Transverse colon (tissue), 4 donors: ENCODE results near the gene ADPRHL1. TPM values are rescaled to one million over a fixed set of nuclear protein-coding genes. Genes with fewer than 3 reads are reported as not detected.

Source experiments
- DNase-seq: peaks from one replicate; pipeline ENCODE4 v3.0.0-alpha.2; 2019
- H3K27ac ChIP-seq, 4 donors: fragments of 200-600 bp; sonication (generic); 2 replicates each; pipeline ENCODE4 v1.5.1; 2016 to 2018; ENCODE audit warnings: inconsistent platforms in 4 of 4
- H3K27me3 ChIP-seq: fragments of 200-600 bp; sonication (generic); 2 replicates; pipeline ENCODE4 v1.5.1; 2017; ENCODE audit warnings: inconsistent platforms
- H3K36me3 ChIP-seq, 4 donors: fragments of 200-600 bp; sonication (generic); 2 replicates each; pipeline ENCODE4 v1.5.1; 2017 to 2019; ENCODE audit warnings: inconsistent platforms in 4 of 4
- H3K4me1 ChIP-seq, 4 donors: fragments of 200-600 bp; sonication (generic); 2 replicates each; pipeline ENCODE4 v1.5.1; 2017 to 2020; ENCODE audit warnings: inconsistent platforms in 4 of 4
- H3K4me3 ChIP-seq, 4 donors: fragments of 200-600 bp; sonication (generic); 1 replicate in 1 of 4; 2 replicates in 3 of 4; pipeline versions ENCODE4 v1.5.1 to v1.6.1; 2017 to 2019; ENCODE audit warnings: inconsistent platforms in 4 of 4
- H3K9me3 ChIP-seq, 2 donors: fragments of 200-600 bp; sonication (generic); 2 replicates each; pipeline ENCODE4 v1.5.1; 2017 to 2019; ENCODE audit warnings: inconsistent platforms in 2 of 2
- EP300 ChIP-seq: sonication (generic); formaldehyde crosslinking; IDR thresholded peaks from one replicate; pipeline ENCODE4 v1.6.1; 2017; ENCODE audit warnings: antibody characterized with exemption, low read depth
- POLR2A ChIP-seq: fragments of 450-650 bp; IDR thresholded peaks from one replicate; pipeline ENCODE4 v1.6.1; 2016; ENCODE audit warnings: antibody characterized with exemption, mild to moderate bottlenecking, moderate library complexity
- POLR2AphosphoS5 ChIP-seq, 3 donors: sonication (generic); formaldehyde crosslinking; IDR thresholded peaks; one replicate each; pipeline ENCODE4 v1.6.1; 2016; ENCODE audit warnings: antibody characterized with exemption in 3 of 3
- WGBS, 2 donors: methylation state at CpG; one replicate each; pipeline ENCODE4 v1.1.5; 2018; ENCODE audit warnings: low coverage in 1 of 2; 5-methylcytosine and 5-hydroxymethylcytosine counted together
- in situ Hi-C, 4 donors: fragments of 200-750 bp; cut with MboI; loops; one replicate each; pipeline versions ENCODE4 v1.15.0 to v1.15.1; 2017; ENCODE audit warnings: low sequenced_read_pairs in 3 of 4, low pct_ligation_motif_present in 1 of 4, low pct_unique_long_range_greater_than_20kb in 1 of 4
- intact Hi-C: fragments of 100-400 bp; cut with DNase I; formaldehyde crosslinking; loops from one replicate; pipeline ENCODE4 v1.15.1; 2023; ENCODE audit warnings: low total_unique reads
- total RNA-seq, 4 donors: library from RNA; depleted of rRNA; stranded (reverse); fragments of >200 nt; gene quantifications; one replicate each; pipeline ENCODE4 v1.1.0, GENCODE V29; 2016
- TF ChIP-seq, protein P1 (sequence below), 5 experiments: fragments of 200-600 bp in 3 of 5; fragments of 450-650 bp in 2 of 5; sonication (generic) in 3 of 5; IDR thresholded peaks; 1 replicate in 2 of 5; 2 replicates in 3 of 5; pipeline ENCODE4 v1.5.1; 2016 to 2017; ENCODE audit warnings: antibody characterized with exemption in 5 of 5, inconsistent platforms in 3 of 5, mild to moderate bottlenecking in 2 of 5, moderate library complexity in 1 of 5

The ADPRHL1 gene
- total RNA-seq, 4 donors from 2014 or later: 4.1 to 10.2 (median 5.9) TPM

GRCh38 chr13:113456116-113456702 lies 2.9 kb upstream of the ADPRHL1 start:
- no peaks in the 10 kb centered on the region for H3K9me3 ChIP-seq
- H3K4me1 ChIP-seq: no peaks in the 10 kb centered on the region
- TF ChIP-seq POLR2A (no peak), EP300 (no peak), POLR2AphosphoS5 (IDR thresholded peaks at IDR 0.05) (no peak)
- TF ChIP-seq, protein P1, sequence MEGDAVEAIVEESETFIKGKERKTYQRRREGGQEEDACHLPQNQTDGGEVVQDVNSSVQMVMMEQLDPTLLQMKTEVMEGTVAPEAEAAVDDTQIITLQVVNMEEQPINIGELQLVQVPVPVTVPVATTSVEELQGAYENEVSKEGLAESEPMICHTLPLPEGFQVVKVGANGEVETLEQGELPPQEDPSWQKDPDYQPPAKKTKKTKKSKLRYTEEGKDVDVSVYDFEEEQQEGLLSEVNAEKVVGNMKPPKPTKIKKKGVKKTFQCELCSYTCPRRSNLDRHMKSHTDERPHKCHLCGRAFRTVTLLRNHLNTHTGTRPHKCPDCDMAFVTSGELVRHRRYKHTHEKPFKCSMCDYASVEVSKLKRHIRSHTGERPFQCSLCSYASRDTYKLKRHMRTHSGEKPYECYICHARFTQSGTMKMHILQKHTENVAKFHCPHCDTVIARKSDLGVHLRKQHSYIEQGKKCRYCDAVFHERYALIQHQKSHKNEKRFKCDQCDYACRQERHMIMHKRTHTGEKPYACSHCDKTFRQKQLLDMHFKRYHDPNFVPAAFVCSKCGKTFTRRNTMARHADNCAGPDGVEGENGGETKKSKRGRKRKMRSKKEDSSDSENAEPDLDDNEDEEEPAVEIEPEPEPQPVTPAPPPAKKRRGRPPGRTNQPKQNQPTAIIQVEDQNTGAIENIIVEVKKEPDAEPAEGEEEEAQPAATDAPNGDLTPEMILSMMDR (IDR thresholded peaks at IDR 0.05): no peak
- WGBS, 2 donors: 94 to 100% methylated on average over 1 to 16 of the region's 16 CpGs
- intact Hi-C loops: loop anchor here (5.0 kb wide), 1 partner anchor 106 kb away; no protein-coding TSS in a partner anchor
- in situ Hi-C loops: no loop called here
- H3K27ac ChIP-seq: no peak overlapping the region
- no peak for DNase-seq
- no peak overlapping the region for H3K4me3 ChIP-seq
- H3K27me3 ChIP-seq: no peaks in the 10 kb centered on the region
- H3K36me3 ChIP-seq: peaks cover 0 to 28% (median 10%) of the 10 kb centered on the region in 4 donors

DNA sequence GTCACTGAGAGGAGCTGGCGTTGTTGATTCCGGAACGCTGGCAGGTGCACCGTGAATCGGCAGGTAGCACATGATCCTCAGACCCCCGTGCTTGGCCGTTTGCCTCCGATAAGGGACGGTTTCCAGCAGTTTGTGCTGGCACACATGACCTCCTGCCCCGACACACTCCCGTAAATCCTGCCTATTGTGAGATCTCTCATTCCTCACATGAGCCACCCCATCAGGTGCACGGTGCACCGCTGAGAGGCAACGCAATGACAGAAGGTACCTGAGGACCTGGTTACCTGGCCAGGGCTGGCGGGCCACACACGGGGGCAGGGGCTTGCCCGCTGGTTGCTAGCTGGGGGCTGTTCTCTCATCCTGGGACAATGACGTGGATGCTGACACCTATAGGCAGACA lies 2.1 kb upstream of the ADPRHL1 start:
- no peak overlapping the region for H3K27ac ChIP-seq
- DNase-seq: no peak
- intact Hi-C loops: loop anchor here (5.0 kb wide), 1 partner anchor 107 kb away; no protein-coding TSS in a partner anchor

DNA sequence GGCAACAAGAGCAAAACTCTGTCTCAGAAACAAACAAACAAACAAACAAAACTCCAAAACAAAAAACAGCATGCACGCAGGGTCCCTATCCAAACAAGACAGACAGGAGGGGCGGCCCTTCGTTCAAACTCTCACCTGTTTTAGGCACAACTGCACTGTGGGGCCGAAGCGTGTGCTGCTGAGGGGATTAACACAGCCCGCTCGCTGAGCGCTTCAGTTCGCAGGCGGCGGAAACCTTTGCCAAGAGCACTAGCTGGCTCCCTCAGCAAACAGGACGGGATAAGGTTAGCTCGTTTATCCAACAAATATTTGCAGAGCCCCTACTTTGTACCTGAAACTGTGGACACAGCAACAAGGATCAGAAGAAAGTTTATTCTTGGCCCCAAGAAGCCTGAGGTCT lies 1.6 kb upstream of the ADPRHL1 start:
- Histone ChIP-seq H3K9me3 (no peaks in the 10 kb centered on the region), H3K4me3 (no peak overlapping the region), H3K36me3 (peaks cover 0 to 20% (median 4%) of the 10 kb centered on the region in 4 donors), H3K27ac (peak overlapping the region in 3 of 4 donors; percentile 52 to 57 (median 55)), H3K27me3 (no peaks in the 10 kb centered on the region), H3K4me1 (peaks cover 0 to 3% (median under 1%) of the 10 kb centered on the region in 4 donors)
- in situ Hi-C loops (no loop called here), intact Hi-C loops (loop anchor here (5.0 kb wide), 1 partner anchor 107 kb away; no protein-coding TSS in a partner anchor)
- WGBS, 2 donors: 97% methylated on average over 13 of the region's 13 CpGs; no CpG with 5 or more reads in 1 of the 2 donors
- no peak for DNase-seq
- TF ChIP-seq EP300 (no peak), POLR2AphosphoS5 (IDR thresholded peaks at IDR 0.05) (no peak), POLR2A (no peak)
- TF ChIP-seq, protein P1 (IDR thresholded peaks at IDR 0.05): no peak

More for the DNA sequence above, 2.1 kb upstream of the ADPRHL1 start:
- H3K4me1 ChIP-seq: no peaks in the 10 kb centered on the region
- peaks cover 0 to 24% (median 6%) of the 10 kb centered on the region in 4 donors for H3K36me3 ChIP-seq
- 60 to 97% methylated on average over 1 to 18 of the region's 18 CpGs for WGBS, 2 donors
- TF ChIP-seq EP300 (no peak), POLR2A (no peak), POLR2AphosphoS5 (IDR thresholded peaks at IDR 0.05) (no peak)
- TF ChIP-seq, protein P1 (IDR thresholded peaks at IDR 0.05): no peak
- no peak overlapping the region for H3K4me3 ChIP-seq
- in situ Hi-C loops: no loop called here
- no peaks in the 10 kb centered on the region for H3K9me3 ChIP-seq
- no peaks in the 10 kb centered on the region for H3K27me3 ChIP-seq

GRCh38 chr13:113452466-113452865 lies 822 bp downstream of the ADPRHL1 start:
- H3K36me3 ChIP-seq: peaks cover 0 to 7% (median 0%) of the 10 kb centered on the region in 4 donors
- no peak for DNase-seq
- intact Hi-C loops (no loop called here), in situ Hi-C loops (no loop called here)
- H3K4me1 ChIP-seq: peaks cover 0 to 9% (median 7%) of the 10 kb centered on the region in 4 donors
- WGBS, 2 donors: 84 to 90% methylated on average over 2 to 4 of the region's 4 CpGs
- no peak overlapping the region for H3K4me3 ChIP-seq
- H3K9me3 ChIP-seq: no peaks in the 10 kb centered on the region
- TF ChIP-seq EP300: no peak
- TF ChIP-seq, protein P1 (IDR thresholded peaks at IDR 0.05): no peak
- TF ChIP-seq POLR2AphosphoS5 (IDR thresholded peaks at IDR 0.05): no peak
- TF ChIP-seq POLR2A: no peak
- H3K27ac ChIP-seq: no peak overlapping the region
- H3K27me3 ChIP-seq: no peaks in the 10 kb centered on the region
